Measurements from ENCODE around the gene RUNX1. TPM values are rescaled to one million over a fixed set of nuclear protein-coding genes. Genes with fewer than 3 reads are reported as not detected.

Gene RUNX1
- total RNA-seq, 2 experiments from 2014 or later = 50.6 to 55.8 TPM

DNA sequence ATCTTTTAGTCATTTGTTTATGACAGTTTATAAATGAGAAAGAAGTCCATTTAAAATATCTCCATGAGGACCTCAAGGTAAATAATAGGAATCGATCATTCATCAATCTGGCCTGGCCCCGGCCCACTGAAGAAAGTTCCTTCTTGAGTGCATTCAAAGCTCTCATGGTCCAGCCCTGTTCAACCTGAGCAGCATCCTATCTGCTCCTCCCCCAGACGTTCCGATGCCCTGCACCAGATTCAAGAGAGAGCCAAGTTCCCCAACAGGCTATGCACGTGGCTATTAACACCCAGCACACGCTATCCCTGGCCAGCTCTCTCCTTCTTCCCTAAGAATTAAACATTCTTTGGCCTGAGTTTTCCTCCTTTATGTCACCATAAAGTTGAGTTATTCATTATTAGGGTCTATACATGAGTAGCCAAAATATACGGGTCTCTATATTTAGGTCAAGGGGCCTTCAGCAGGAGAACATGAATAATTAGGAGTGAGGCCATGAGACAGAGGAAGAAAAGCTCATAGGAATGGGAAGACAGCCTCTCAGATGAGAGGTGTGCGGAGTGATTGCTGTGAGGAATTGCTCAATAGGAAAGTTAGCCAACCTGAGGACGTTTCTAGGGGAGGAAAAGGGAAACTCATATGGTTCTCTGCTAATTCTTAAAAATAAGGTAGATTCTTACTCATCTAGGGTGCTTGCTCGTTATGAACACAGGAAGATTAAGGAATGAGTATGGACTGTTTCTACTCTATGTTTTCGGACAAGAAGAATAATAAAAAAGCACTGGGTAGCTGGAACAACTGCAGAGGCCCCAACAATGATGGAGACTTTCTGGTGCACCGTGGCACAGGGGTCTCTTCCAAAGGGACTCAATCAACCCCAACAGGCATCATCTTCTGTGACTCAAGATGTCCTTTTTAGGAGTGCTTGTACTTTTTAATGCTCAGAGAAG, 23.6 kb downstream of the RUNX1 start:
- peaks cover 85% of the 10 kb centered on the region for H3K4me1 Mint-ChIP-seq (ENCODE audit: low read depth)
- intact Hi-C loops (cut with micrococcal nuclease) = loop anchor here (1.0 to 2.0 kb wide), 2 partner anchors 79 to 137 kb away; no protein-coding TSS in a partner anchor
- H3K4me3 Mint-ChIP-seq = peak overlapping the region; percentile 75
- DNase-seq = no peak
- H3K27me3 Mint-ChIP-seq = no peaks in the 10 kb centered on the region
- H3K27ac Mint-ChIP-seq = peak overlapping the region; percentile 91
- POLR2A ChIA-PET = interaction anchor here (0.6 to 8.0 kb wide), 25 partner anchors 8 to 142 kb away, joined by 3 to 83 read pairs (median 4); no protein-coding TSS in a partner anchor
- H3K36me3 Mint-ChIP-seq = peaks cover 3% of the 10 kb centered on the region
- CTCF ChIA-PET = interaction anchor here (0.7 to 2.3 kb wide), 14 partner anchors 9 to 375 kb away, joined by 3 to 17 read pairs (median 5); no protein-coding TSS in a partner anchor
- H3K9me3 Mint-ChIP-seq = peaks cover 3% of the 10 kb centered on the region

DNA sequence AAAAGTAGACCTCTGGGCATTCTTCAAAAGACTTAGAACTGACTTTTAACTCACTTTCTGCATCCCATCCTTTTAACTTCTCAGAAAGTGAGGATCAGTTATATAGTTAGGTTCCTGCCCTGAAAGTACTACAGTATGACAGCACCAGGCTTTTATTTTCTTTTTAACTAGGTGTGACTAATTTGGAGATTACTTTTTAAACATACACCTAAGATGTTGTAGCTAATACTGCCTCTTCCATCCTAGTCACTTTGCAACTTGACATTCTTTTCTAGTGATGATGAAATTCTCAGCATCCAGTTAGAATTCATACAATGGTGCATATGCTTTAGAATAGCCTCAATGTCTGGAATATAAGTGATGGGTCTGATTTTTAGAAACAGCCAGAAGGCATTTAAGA, 24.6 kb downstream of the RUNX1 start:
- DNase-seq = no peak
- POLR2A ChIA-PET = interaction anchor here (0.6 to 8.0 kb wide), 14 partner anchors 10 to 141 kb away, joined by 3 to 83 read pairs (median 6); no protein-coding TSS in a partner anchor
- peaks cover 3% of the 10 kb centered on the region for H3K36me3 Mint-ChIP-seq
- peaks cover 3% of the 10 kb centered on the region for H3K9me3 Mint-ChIP-seq
- H3K4me3 Mint-ChIP-seq = peak overlapping the region; percentile 4
- no peaks in the 10 kb centered on the region for H3K27me3 Mint-ChIP-seq
- intact Hi-C loops (cut with micrococcal nuclease) = loop anchor here (1.0 to 2.0 kb wide), 4 partner anchors 37 to 78 kb away; no protein-coding TSS in a partner anchor
- H3K4me1 Mint-ChIP-seq (ENCODE audit: low read depth) = peaks cover 86% of the 10 kb centered on the region
- H3K27ac Mint-ChIP-seq = peak overlapping the region; percentile 91
- CTCF ChIA-PET = interaction anchor here (0.6 to 2.3 kb wide), 5 partner anchors 24 to 376 kb away, joined by 3 to 7 read pairs (median 6); no protein-coding TSS in a partner anchor

DNA sequence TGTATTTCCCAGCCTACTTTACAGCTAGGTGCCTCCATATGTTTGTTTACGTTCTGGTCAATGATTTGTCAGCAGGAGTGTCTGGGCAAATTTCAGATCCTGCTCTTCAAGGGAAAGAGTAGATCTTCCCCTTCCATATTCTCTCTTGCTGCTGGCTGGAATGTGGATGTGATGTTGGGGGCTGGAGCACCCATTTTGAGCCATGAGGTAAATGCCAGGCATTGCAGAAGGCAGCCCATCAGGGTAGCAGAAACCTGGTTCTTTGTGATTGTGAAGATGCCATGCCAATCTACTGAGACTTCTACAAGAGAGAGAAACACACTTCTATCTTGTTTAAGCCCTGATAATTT, 25.1 kb downstream of the RUNX1 start:
- Mint-ChIP-seq H3K27ac (peak overlapping the region; percentile 91), H3K4me1 (ENCODE audit: low read depth) (peaks cover 86% of the 10 kb centered on the region), H3K4me3 (no peak overlapping the region), H3K9me3 (peaks cover 3% of the 10 kb centered on the region), H3K36me3 (peaks cover 3% of the 10 kb centered on the region), H3K27me3 (no peaks in the 10 kb centered on the region)
- no peak for DNase-seq
- ChIA-PET POLR2A (interaction anchor here (0.6 to 8.0 kb wide), 8 partner anchors 14 to 136 kb away, joined by 3 to 83 read pairs (median 27); no protein-coding TSS in a partner anchor), CTCF (interaction anchor here (0.6 to 2.3 kb wide), 5 partner anchors 25 to 376 kb away, joined by 3 to 7 read pairs (median 6); no protein-coding TSS in a partner anchor)
- intact Hi-C loops (cut with micrococcal nuclease) = loop anchor here (1.0 to 2.0 kb wide), 4 partner anchors 37 to 77 kb away; no protein-coding TSS in a partner anchor

DNA sequence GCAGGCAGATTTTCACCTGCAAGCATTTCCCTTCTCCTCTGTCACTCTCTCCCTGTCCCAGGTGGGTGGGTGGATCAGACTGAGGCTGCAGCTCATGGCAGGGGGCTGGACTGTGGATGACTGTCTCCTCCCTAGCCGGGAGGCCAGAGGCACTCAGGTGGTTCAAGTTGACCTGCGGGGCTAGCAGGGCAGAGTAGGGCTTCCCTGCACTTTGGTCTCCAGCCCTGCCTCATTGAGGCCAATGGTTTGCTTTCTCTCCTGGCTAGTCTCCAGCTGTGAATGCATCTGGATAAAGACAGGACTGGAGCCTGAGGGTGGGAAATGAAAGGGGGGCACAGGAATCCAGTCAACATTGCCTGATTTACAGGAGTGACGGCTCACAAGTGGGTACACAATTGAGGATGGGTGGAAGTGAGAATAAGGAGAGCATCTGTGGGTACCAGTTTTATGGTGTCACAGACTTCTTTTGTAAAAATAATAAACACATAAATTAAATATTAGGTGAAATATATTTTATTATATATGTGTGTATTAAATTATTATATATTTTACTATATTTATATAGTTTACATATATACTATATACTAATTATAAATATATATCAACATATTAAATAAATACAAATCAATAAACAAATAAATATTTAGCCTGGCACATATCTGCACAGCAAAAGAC, 25.6 kb downstream of the RUNX1 start:
- POLR2A ChIA-PET = interaction anchor here (8.0 kb wide), 1 partner anchor 24 kb away, joined by 83 read pairs; no protein-coding TSS in a partner anchor
- peaks cover 3% of the 10 kb centered on the region for H3K36me3 Mint-ChIP-seq
- no peak overlapping the region for H3K4me3 Mint-ChIP-seq

DNA sequence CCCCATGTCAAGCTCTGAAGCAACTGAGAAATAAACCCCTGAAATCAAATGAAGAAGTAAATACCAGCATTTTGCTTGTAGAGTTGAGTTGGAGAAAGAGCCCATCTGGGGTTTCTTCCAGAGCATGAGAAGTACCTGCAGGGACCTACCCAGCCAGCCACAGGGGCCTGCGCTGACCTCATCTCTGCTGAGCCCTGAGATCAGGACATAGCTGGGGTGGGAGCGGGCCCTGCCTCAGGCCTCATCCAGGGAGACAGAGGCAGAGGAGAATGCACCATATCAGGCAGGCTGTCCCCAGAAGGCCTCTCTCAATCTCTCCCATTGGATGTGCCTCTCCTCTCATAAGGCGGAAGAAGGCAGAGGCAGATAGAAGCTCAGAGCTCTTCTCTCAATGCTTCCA, 27.6 kb downstream of the RUNX1 start:
- peak overlapping the region; percentile 13 for H3K27ac Mint-ChIP-seq
- peaks cover 3% of the 10 kb centered on the region for H3K36me3 Mint-ChIP-seq
- no peak overlapping the region for H3K4me3 Mint-ChIP-seq
- DNase-seq = no peak
- H3K4me1 Mint-ChIP-seq (ENCODE audit: low read depth) = peaks cover 81% of the 10 kb centered on the region
- ChIA-PET POLR2A (interaction anchor here (0.6 to 8.0 kb wide), 7 partner anchors 24 to 1083 kb away, joined by 3 to 83 read pairs (median 5); no protein-coding TSS in a partner anchor), CTCF (interaction anchor here (0.6 to 1.6 kb wide), 8 partner anchors 26 to 1055 kb away, joined by 3 to 5 read pairs (median 4); no protein-coding TSS in a partner anchor)
- intact Hi-C loops (cut with micrococcal nuclease) = no loop called here
- no peaks in the 10 kb centered on the region for H3K27me3 Mint-ChIP-seq
- H3K9me3 Mint-ChIP-seq = peaks cover 3% of the 10 kb centered on the region

More for the DNA sequence above, 25.6 kb downstream of the RUNX1 start:
- H3K4me1 Mint-ChIP-seq (ENCODE audit: low read depth) = peaks cover 82% of the 10 kb centered on the region
- H3K27ac Mint-ChIP-seq = peak overlapping the region; percentile 81
- CTCF ChIA-PET = interaction anchor here (2.2 kb wide), 1 partner anchor 40 kb away, joined by 6 read pairs; no protein-coding TSS in a partner anchor
- peak; percentile 50 for DNase-seq
- intact Hi-C loops (cut with micrococcal nuclease) = loop anchor here (1.0 to 2.0 kb wide), 4 partner anchors 36 to 77 kb away; no protein-coding TSS in a partner anchor
- no peaks in the 10 kb centered on the region for H3K27me3 Mint-ChIP-seq
- H3K9me3 Mint-ChIP-seq = peaks cover 3% of the 10 kb centered on the region

DNA sequence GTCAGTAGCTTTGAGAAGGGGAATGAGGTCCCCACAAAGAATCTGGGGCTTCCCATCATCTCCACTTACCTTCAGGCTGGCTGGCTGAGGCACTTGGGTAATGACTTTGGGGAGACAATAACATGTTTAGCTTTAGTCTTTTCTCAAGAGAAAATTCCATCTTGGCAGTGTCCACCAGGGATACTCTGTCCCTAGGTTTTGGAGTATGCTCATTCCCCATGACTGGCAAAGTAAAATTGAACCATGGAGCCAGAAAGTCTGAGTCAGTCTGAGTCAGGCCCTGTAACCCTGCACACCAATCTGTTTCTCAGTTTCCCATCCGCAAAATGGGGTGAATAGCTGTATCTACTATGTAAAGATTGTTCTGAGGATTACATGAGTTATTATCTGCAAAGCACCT, 28.2 kb downstream of the RUNX1 start:
- no peak for DNase-seq
- ChIA-PET POLR2A (interaction anchor here (0.6 to 8.0 kb wide), 8 partner anchors 23 to 133 kb away, joined by 3 to 83 read pairs (median 4); no protein-coding TSS in a partner anchor), CTCF (interaction anchor here (0.6 to 1.6 kb wide), 8 partner anchors 26 to 1055 kb away, joined by 3 to 5 read pairs (median 3); no protein-coding TSS in a partner anchor)
- Mint-ChIP-seq H3K4me3 (no peak overlapping the region), H3K27me3 (no peaks in the 10 kb centered on the region), H3K4me1 (ENCODE audit: low read depth) (peaks cover 85% of the 10 kb centered on the region), H3K27ac (peak overlapping the region; percentile 65), H3K36me3 (peaks cover 3% of the 10 kb centered on the region), H3K9me3 (peaks cover 3% of the 10 kb centered on the region)
- intact Hi-C loops (cut with micrococcal nuclease) = no loop called here

DNA sequence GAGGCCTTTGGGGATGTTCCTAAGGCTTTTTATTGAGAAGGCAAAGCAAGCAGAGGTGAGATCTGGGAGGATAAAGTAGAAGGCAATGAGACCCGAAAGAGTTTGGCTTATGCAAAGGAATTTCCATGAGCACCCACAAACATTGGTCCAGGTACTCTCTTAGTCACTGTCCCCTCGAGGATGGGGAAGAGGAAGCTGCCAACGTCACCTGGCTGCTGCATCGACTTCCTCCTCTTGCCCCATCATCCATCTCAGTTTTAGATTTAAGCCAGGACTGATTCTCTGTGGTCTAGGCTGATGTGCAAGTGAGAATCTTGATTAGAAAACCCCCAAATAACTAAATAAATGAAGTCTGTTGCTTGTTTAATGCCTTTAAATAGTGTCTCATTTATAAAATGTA, 28.7 kb downstream of the RUNX1 start:
- H3K4me3 Mint-ChIP-seq = no peak overlapping the region
- H3K9me3 Mint-ChIP-seq = peaks cover 3% of the 10 kb centered on the region
- intact Hi-C loops (cut with micrococcal nuclease) = no loop called here
- H3K27me3 Mint-ChIP-seq = no peaks in the 10 kb centered on the region
- peaks cover 3% of the 10 kb centered on the region for H3K36me3 Mint-ChIP-seq
- peak overlapping the region; percentile 65 for H3K27ac Mint-ChIP-seq
- peaks cover 85% of the 10 kb centered on the region for H3K4me1 Mint-ChIP-seq (ENCODE audit: low read depth)
- ChIA-PET CTCF (interaction anchor here (0.6 to 1.6 kb wide), 6 partner anchors 27 to 134 kb away, joined by 3 to 5 read pairs (median 4); no protein-coding TSS in a partner anchor), POLR2A (interaction anchor here (0.6 to 8.0 kb wide), 7 partner anchors 23 to 132 kb away, joined by 3 to 83 read pairs (median 3); no protein-coding TSS in a partner anchor)
- DNase-seq = peak; percentile 70

DNA sequence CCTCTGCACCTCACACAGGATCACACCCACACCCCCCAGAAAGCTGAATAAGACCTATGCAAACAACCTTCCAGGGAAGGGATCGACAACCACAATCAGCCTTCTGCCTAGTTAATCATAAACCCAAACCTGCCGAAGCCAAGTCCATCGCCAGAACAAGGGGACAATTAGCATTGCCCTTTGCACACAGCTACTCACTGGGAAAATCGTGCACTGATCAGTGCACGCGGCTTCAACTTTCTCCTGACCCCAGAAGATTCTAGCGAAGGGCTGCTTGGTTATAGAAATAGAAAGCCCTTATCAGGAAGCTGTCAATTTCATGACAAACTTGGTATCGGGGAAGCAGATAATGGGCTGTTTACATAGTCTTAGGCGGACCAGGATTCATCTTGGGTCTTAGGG, 29.5 kb downstream of the RUNX1 start:
- H3K9me3 Mint-ChIP-seq = peaks cover 3% of the 10 kb centered on the region
- H3K4me1 Mint-ChIP-seq (ENCODE audit: low read depth) = peaks cover 85% of the 10 kb centered on the region
- H3K27ac Mint-ChIP-seq = no peak overlapping the region
- no peaks in the 10 kb centered on the region for H3K27me3 Mint-ChIP-seq
- H3K4me3 Mint-ChIP-seq = no peak overlapping the region
- ChIA-PET CTCF (no interaction called here), POLR2A (interaction anchor here (1.3 to 3.7 kb wide), 2 partner anchors 31 to 130 kb away, joined by 3 to 27 read pairs; no protein-coding TSS in a partner anchor)
- no peak for DNase-seq
- peaks cover 3% of the 10 kb centered on the region for H3K36me3 Mint-ChIP-seq
- intact Hi-C loops (cut with micrococcal nuclease) = no loop called here

DNA sequence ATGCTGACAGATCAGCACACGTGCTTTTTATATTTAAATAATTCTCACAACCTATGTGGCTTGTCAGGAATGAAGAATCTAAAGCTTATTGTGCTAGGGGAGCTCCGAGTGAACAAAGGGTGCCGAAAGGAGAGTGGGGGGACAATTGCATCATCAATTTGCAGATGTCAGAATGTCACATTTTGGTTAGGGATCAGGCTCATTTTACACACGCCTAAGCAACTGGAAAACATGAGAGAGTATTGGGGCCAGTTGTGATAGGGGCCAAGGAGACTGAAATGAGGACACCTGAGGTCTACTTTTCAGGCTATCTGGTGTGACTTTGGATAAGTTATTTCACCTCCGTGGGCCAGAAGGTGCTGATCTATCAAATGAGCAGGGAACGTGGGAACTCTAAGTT, 31.8 kb downstream of the RUNX1 start:
- intact Hi-C loops (cut with micrococcal nuclease) = no loop called here
- ChIA-PET CTCF (no interaction called here), POLR2A (interaction anchor here (0.8 kb wide), 1 partner anchor 9 kb away, joined by 4 read pairs; no protein-coding TSS in a partner anchor)
- Mint-ChIP-seq H3K4me1 (ENCODE audit: low read depth) (peaks cover 80% of the 10 kb centered on the region), H3K36me3 (no peaks in the 10 kb centered on the region), H3K4me3 (no peak overlapping the region), H3K9me3 (no peaks in the 10 kb centered on the region), H3K27me3 (no peaks in the 10 kb centered on the region), H3K27ac (no peak overlapping the region)
- DNase-seq = no peak

DNA sequence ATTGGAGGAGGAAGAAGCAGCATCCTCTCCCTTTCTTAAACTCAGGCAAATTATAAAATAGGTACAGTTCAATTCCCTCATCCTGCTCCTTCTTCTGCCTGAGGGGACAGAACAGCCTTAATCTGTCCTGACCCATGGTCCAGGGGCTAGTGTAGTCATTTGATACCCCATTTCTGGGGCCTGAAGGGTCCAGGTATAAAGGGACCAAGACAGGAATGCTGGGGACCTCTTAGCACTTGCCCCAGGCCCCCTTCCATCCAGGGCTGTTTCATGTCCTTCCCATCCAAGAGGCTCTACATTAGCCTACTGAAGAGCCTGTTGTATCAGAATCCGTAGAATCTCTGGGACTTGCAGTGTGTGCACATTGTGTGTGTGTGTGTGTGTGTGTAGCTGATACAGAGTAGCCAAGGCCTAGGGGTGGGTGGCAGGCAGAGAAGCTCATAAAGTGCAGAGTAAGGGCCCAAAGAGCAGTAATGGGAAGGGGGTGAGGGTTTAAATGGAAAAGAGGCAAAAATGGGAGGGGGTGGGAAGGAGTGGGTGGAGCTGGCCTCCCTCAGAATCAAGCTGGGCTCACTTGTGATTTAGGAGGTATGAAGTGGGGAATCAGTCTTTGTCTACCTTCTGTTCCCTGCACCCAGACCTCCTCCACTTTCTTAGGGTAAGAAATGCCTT, 32.4 kb downstream of the RUNX1 start:
- Mint-ChIP-seq H3K27me3 (no peaks in the 10 kb centered on the region), H3K36me3 (no peaks in the 10 kb centered on the region), H3K9me3 (no peaks in the 10 kb centered on the region), H3K4me1 (ENCODE audit: low read depth) (peaks cover 80% of the 10 kb centered on the region), H3K27ac (no peak overlapping the region), H3K4me3 (no peak overlapping the region)
- DNase-seq = no peak
- ChIA-PET CTCF (interaction anchor here (0.9 to 1.3 kb wide), 3 partner anchors 12 to 127 kb away, joined by 3 to 4 read pairs (median 3); no protein-coding TSS in a partner anchor), POLR2A (interaction anchor here (0.8 to 1.0 kb wide), 3 partner anchors 9 to 31 kb away, joined by 3 to 4 read pairs (median 3); no protein-coding TSS in a partner anchor)
- intact Hi-C loops (cut with micrococcal nuclease) = no loop called here
